Subcutaneous adipose tissue (tissue), 4 donors: ENCODE results near the gene GGACT. TPM values are rescaled to one million over a fixed set of nuclear protein-coding genes. Genes with fewer than 3 reads are reported as not detected.

ENCODE experiments used
- CTCF ChIP-seq: fragments of 450-650 bp; IDR thresholded peaks from one replicate; pipeline ENCODE4 v1.5.1; 2016; ENCODE audit warnings: low read depth, mild to moderate bottlenecking, control low read depth, antibody characterized with exemption, moderate library complexity
- total RNA-seq, 4 donors: library from RNA; depleted of rRNA; stranded (reverse); fragments of >200 nt; gene quantifications; one replicate each; pipeline ENCODE4 v1.1.0, GENCODE V29; 2016

Gene GGACT
- total RNA-seq, 4 donors from 2014 or later = 2.6 to 10.5 (median 4.2) TPM

DNA sequence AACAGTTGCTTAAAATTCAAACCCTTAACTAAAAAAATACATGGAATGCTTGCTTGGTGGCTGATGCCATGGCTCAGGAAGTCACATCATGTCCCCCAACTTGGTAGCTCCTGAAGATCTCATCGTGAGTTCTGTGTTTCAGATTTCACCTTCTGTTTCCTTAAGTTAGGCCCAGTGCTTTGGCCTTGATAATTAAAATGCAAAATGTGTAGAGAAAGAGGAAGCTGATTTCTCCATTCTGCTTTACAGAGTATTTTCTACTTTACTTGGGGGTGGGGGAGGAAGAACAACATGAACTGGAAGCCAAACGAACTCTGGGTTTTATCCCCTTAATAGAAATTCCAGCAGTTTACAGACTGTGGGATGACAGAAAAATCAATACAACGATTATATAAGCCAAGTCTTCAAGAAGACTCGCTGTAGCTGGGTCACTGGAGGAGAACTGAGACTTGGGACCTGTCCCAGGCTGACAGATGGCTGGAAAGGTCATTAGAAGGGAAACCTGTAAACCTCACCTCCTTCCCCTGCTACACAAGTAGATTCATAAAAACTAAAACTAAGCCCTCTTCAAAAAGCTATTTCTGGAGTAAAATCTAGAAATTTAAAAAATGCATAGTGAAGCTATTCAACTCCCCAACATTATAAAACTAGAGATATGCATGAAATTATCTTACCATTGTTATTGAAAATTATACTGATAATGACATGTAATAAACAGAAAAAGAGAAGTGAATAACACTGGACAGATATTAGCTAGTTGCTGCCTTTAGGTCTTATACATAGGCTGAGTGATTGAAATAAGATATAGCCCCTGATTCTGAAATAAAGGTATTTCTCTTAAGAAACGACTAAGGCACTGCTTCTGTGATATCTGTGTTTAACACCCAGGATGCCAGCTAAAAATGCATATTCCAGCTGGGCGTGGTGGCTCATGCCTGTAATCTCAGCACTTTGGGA lies 22.1 kb upstream of the GGACT start:
- TF ChIP-seq CTCF = no peak

DNA sequence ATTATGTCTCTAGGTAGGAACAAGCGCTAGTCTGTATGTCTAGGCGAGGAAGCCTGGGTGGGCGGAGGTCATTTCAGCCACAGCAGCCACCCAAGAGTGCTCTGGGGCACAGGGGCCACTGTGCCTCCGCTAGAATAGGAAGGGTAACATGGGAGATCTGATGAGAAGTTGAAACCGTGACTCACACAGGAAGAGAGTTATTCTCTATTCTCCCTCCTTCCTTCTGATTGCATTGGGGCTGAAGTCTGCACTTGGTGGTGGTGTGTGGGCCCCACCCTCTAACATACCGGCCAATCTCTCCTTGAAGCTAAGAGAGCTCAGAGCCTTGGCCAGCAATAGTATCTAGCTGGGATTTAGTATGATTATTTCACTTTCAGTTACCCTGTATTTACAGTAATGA lies 20.3 kb upstream of the GGACT start:
- no peak for TF ChIP-seq CTCF

GRCh38 chr13:100608489-100608888 lies 19.9 kb upstream of the GGACT start:
- TF ChIP-seq CTCF = no peak

GRCh38 chr13:100604918-100605710 lies 16.5 kb upstream of the GGACT start:
- TF ChIP-seq CTCF = no peak

GRCh38 chr13:100602493-100603111 lies 14.0 kb upstream of the GGACT start:
- no peak for TF ChIP-seq CTCF

DNA sequence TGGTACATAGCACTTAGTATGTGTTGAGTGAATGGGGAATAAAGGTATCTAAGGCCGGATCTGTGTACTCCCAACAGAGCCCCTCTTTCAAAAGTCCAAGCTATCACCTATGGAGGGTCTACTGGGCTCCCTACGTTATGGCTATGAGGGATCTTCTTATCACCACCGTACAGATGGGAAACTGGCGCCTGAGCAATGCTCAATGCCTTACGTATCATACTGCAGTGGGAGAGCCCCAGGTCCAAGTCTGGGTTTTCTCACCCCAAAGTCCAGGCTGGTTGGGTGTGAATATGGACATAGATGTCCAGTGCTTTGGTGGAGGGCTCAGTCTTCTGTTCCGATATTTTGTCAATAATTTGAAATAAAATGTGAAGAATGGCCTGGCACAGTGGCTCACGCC lies 13.1 kb upstream of the GGACT start:
- no peak for TF ChIP-seq CTCF

GRCh38 chr13:100600915-100601314 lies 12.3 kb upstream of the GGACT start:
- no peak for TF ChIP-seq CTCF
